CD1c-positive myeloid dendritic cell (primary cell): ENCODE data around the gene NDNF.
A peak's percentile ranks its signal among the peaks of the same experiment; 100 is the strongest.

Source experiments
- DNase-seq: peaks from one replicate; pipeline ENCODE4 v3.0.0-alpha.2; 2016; ENCODE audit errors: extremely low spot score

NDNF gene

GRCh38 chr4:121072224-121073003 is at the start of gene NDNF:
Gene NDNF, minus strand, starts transcription at chr4:121072535. Its CDS starts 26,698 bp downstream, at chr4:121045837.
- DNase-seq = peak; percentile 29

- DNase-seq = no peak
Measured at GRCh38 chr4:121119715-121120114, 47.4 kb upstream of the NDNF start.

GRCh38 chr4:121118344-121118743 is 46.0 kb upstream of the NDNF start:
- no peak for DNase-seq

- DNase-seq = no peak
Measured at GRCh38 chr4:121114756-121115155, 42.4 kb upstream of the NDNF start.

GRCh38 chr4:121112530-121112929 is 40.2 kb upstream of the NDNF start:
- no peak for DNase-seq

GRCh38 chr4:121108557-121108956 is 36.2 kb upstream of the NDNF start:
- DNase-seq = no peak

- DNase-seq = no peak
Measured at GRCh38 chr4:121107507-121107906, 35.2 kb upstream of the NDNF start.

GRCh38 chr4:121100093-121100775 is 27.9 kb upstream of the NDNF start:
- no peak for DNase-seq

GRCh38 chr4:121098266-121098665 is 25.9 kb upstream of the NDNF start:
- DNase-seq = no peak

GRCh38 chr4:121096629-121097028 is 24.3 kb upstream of the NDNF start:
- peak; percentile 52 for DNase-seq

GRCh38 chr4:121096191-121096590 is 23.9 kb upstream of the NDNF start:
- DNase-seq = no peak

- peak; percentile 22 for DNase-seq
Measured at GRCh38 chr4:121094297-121094966, 22.1 kb upstream of the NDNF start.

- peak; percentile 49 for DNase-seq
Measured at GRCh38 chr4:121093261-121093660, 20.9 kb upstream of the NDNF start.

- DNase-seq = no peak
Measured at GRCh38 chr4:121091941-121092340, 19.6 kb upstream of the NDNF start.

- DNase-seq = no peak
Measured at GRCh38 chr4:121088867-121089266, 16.5 kb upstream of the NDNF start.

- no peak for DNase-seq
Measured at GRCh38 chr4:121079376-121079775, 7.0 kb upstream of the NDNF start.

- no peak for DNase-seq
Measured at GRCh38 chr4:121077496-121077895, 5.2 kb upstream of the NDNF start.

GRCh38 chr4:121076416-121076815 is 4.1 kb upstream of the NDNF start:
- DNase-seq = no peak

- no peak for DNase-seq
Measured at GRCh38 chr4:121073672-121074381, 1.5 kb upstream of the NDNF start.

GRCh38 chr4:121073004-121073435 is 685 bp upstream of the NDNF start:
- DNase-seq = no peak

GRCh38 chr4:121071640-121072223 is 603 bp downstream of the NDNF start:
- no peak for DNase-seq
